Stimulated activated CD8-positive, alpha-beta memory T cell treated with anti-CD3 and anti-CD28 coated beads, Interleukin-12 subunit alpha, Interleukin-12 subunit beta, amount 100 ng/mL, for 24 hours (primary cell): ENCODE measurements around the gene DNAAF8.
A peak's percentile ranks its signal among the peaks of the same experiment; 100 is the strongest.

Source experiments
- DNase-seq: peaks from one replicate; pipeline ENCODE4 v3.0.0-alpha.2; 2020; ENCODE audit errors: extremely low read depth

DNAAF8 gene

GRCh38 chr16:4734063-4734729 lies at the start of gene DNAAF8, which contains the start of gene ANKS3:
Gene DNAAF8, plus strand, starts transcription at chr16:4734537. Its CDS starts 1,978 bp downstream, at chr16:4736515.
Gene ANKS3, minus strand, starts transcription at chr16:4734271. Its CDS starts 4,122 bp downstream, at chr16:4730149.
- DNase-seq, result peak; percentile 65

GRCh38 chr16:4684763-4685162 lies 49.6 kb upstream of the DNAAF8 start:
- DNase-seq, result no peak

GRCh38 chr16:4685292-4685691 lies 49.0 kb upstream of the DNAAF8 start:
- DNase-seq, result no peak

GRCh38 chr16:4685776-4686496 lies 48.4 kb upstream of the DNAAF8 start:
- no peak for DNase-seq

- DNase-seq, result no peak
Measured at GRCh38 chr16:4686497-4687210, 47.7 kb upstream of the DNAAF8 start.

GRCh38 chr16:4687416-4687815 lies 46.9 kb upstream of the DNAAF8 start:
- no peak for DNase-seq

GRCh38 chr16:4687946-4688673 lies 46.2 kb upstream of the DNAAF8 start:
- no peak for DNase-seq

- no peak for DNase-seq
Measured at GRCh38 chr16:4688674-4689045, 45.7 kb upstream of the DNAAF8 start.

- DNase-seq, result no peak
Measured at GRCh38 chr16:4689091-4689671, 45.2 kb upstream of the DNAAF8 start.

GRCh38 chr16:4689864-4690704 lies 44.3 kb upstream of the DNAAF8 start:
- DNase-seq, result no peak

GRCh38 chr16:4690946-4691665 lies 43.2 kb upstream of the DNAAF8 start:
- DNase-seq, result no peak

GRCh38 chr16:4691666-4692412 lies 42.5 kb upstream of the DNAAF8 start:
- DNase-seq, result no peak

- DNase-seq, result no peak
Measured at GRCh38 chr16:4692460-4693295, 41.7 kb upstream of the DNAAF8 start.

- peak; percentile 90 for DNase-seq
Measured at GRCh38 chr16:4693296-4693955, 40.9 kb upstream of the DNAAF8 start, which contains the start of gene NUDT16L1. Gene NUDT16L1, plus strand, starts transcription at chr16:4693562. Its CDS starts 165 bp downstream, at chr16:4693727.

GRCh38 chr16:4693956-4694641 lies 40.2 kb upstream of the DNAAF8 start:
- DNase-seq, result no peak

- no peak for DNase-seq
Measured at GRCh38 chr16:4694642-4695451, 39.5 kb upstream of the DNAAF8 start.
